Measurements from ENCODE around the gene TNK2. TPM values are rescaled to one million over a fixed set of nuclear protein-coding genes. Genes with fewer than 3 reads are reported as not detected.

TNK2 gene
- total and polyA plus RNA-seq, 2 of the 8 experiments (the other 6 are each of a cell fraction or from before 2014, with no cell fraction given): 10.4 to 33.9 TPM

- TF ChIP-seq ASH2L (IDR thresholded peaks at IDR 0.05; ENCODE audit: low read length) (no peak), SP2 (IDR thresholded peaks at IDR 0.05; ENCODE audit: low read length) (no peak), BACH1 (IDR thresholded peaks at IDR 0.05; ENCODE audit: low read length) (no peak), HDAC6 (IDR thresholded peaks at IDR 0.05; ENCODE audit: low read depth, low read length) (no peak), CTBP2 (IDR thresholded peaks at IDR 0.05; ENCODE audit: borderline replicate concordance, insufficient read depth, insufficient read length, low read length) (no peak), SAP30 (IDR thresholded peaks at IDR 0.05; ENCODE audit: insufficient read depth, insufficient replicate concordance, low read length) (no peak)
Observed at GRCh38 chr3:195849322-195850074, 58.9 kb downstream of the TNK2 start (continued).
